Activated CD8-positive, alpha-beta memory T cell treated with anti-CD3 and anti-CD28 coated beads for 1 hour (primary cell): ENCODE measurements around the gene OR14A2.
"Not testable (repeated sequence)": the region's sequence is repeated elsewhere in the genome, so short reads cannot be mapped to it uniquely, and the experiment has no call there.

ENCODE experiments used
- DNase-seq, 2 donors: peaks; one replicate each; pipeline ENCODE4 v3.0.0-alpha.2; 2020; ENCODE audit warnings: low read depth in 1 of 2; ENCODE audit errors: extremely low read depth in 1 of 2

OR14A2 gene

DNA sequence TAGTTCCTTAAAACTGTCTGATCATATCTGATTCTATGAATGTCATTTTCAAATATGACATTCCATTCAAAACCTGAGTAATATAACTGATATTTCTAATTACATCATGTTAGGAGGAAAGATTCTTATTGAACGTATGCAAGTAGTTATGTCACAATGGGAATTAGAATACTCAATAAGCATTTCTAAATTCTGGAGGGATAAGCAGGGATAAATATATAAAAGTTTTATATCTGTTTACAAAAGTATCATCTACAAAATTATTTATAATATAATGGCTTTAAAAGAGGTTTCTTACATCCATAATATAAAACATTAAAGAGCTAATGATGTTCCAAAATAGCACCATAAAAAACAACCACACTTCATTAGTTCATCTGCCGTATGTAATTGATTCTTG lies at the start of gene OR14A2:
Gene OR14A2, minus strand, starts transcription at position 101 of the 400 bp plus-strand sequence.
- no peak for DNase-seq

DNA sequence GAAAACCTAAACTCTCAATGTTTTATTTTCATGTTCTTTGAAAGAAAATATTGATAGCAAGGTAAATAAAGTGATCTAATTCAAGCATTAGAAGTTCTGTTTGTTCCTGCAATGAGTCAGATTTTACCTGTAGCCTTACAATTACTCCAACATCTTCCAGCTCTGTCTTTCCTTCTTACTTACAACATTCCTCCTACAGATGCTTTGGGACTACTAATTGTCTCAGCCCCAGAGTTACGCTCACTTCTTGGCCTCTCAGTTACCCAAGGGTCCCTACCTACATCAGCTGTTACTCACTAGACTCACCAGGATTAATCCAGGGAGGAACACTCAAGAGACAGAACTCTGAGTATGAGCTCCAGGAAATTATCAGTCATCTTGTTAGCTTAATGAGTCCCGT lies 49.6 kb upstream of the OR14A2 start:
- no peak for DNase-seq

DNA sequence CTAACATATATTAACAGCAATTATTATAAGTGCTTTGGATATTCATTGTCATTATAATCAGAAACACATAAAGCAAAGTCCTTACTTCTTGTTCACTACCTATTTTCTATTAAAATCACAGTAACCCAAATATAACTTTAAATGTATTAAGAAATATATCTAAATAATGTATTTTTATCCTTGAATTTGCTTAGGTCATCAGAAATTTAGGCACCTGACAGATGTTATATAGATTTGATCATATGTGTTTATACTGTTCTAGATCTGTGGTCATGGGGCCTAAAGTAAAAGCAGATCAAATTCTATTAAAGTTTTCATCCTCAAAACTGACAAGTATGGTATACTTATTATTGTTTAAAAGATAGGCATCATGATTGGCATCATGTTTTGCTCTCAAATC lies 21.7 kb upstream of the OR14A2 start:
- DNase-seq, result no peak

DNA sequence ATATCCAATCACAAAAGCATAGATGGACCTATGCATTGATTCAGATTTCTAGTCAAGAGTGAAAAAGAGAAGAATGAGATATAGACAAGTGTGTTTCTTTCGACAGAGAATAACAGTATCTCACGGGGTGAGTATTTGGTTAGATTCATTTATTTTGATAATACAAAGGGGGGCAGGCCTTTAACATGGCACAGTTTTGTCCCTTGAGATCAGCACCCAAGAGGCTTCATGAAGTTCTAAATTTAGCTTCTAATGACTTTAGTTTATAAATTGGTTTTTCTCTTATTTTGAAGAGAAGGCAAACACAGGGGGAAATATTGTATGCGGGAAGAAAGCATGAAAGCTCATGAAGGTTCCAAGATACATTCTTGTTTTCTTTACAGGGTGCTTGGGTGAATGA lies 12.5 kb upstream of the OR14A2 start, which contains the start of gene OR1C1:
Gene OR1C1, minus strand, starts transcription at position 101 of the 400 bp plus-strand sequence. CDS start 2,150 bp downstream, outside the sequence.
- no peak for DNase-seq

DNA sequence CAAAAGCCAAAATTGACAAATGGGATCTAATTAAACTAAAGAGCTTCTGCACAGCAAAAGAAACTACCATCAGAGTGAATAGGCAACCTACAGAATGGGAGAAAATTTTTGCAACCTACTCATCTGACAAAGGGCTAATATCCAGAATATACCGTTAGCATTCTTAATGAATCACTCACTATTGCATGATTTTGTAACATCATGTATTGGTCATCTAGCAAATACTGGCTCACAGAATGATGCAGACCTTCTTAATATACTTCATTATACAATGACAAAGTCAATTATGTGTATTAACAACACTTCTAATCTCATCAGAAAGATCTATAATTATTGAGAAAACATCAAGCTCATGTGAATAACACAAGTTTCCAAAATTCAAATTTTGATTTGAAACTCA lies 6.4 kb upstream of the OR14A2 start:
- DNase-seq, result not testable (repeated sequence)

DNA sequence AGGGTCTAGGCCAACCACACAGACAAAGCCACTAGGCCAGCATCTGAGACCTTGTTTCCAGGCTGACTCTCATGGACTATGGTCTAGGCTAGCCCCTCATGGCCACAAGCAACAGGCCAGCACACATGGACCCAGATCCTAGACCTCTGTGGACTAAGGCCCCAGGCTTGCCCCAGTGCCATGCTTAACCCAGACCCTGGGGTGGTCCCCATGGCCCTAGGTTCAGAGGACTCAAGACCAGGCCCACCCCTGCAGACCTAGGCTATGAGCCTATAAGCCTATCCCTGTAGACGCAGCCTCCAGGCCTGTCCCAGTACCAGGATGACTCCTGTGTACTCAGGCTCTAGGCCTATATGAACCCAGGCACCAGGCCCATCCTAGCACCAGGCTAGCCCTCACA lies 1.9 kb upstream of the OR14A2 start:
- DNase-seq, result no peak

DNA sequence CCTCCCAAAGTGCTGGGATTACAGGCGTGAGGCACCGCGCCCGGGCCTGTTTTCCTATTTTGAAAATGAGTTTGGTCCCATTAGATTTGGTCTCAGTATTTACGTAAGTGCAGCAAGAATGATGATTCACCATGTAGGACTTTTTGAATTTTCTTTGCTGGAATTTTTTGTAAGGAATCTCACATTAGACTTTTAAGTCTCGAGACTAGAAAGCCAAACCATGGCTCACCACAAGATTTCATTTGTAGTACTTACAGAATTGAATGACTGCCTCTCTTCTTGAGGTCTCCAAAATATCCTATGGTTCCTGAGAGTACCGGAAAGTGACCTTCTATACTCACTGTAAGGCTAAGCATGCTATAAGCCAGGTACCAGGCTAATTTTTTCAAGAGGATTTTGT lies 325 bp downstream of the OR14A2 start:
- no peak for DNase-seq

DNA sequence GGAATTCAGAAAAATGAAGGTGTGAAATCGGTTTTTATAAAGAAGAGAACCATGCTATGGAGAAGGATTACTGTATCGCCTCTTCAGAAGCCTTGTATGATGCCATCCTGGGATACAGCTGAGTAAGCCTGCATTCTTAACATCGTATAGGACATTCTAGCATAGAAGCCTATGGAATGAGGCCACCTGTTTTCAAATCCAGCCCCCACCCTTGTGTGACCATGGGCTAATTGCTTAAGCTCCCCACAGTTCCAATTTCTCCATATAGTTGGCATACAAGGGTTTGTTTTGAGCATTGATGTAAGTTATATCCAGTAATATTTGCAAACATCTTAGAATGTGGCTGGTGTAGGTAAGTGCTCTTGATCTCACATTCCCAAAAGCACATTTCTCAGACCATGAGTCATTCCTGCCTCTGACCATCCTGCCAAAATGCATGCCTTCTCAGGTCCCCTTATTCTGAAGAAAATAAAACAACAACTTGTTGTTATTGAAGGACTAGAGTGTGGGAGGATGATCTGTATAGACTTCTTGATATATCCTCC lies 1.5 kb downstream of the OR14A2 start:
- no peak for DNase-seq

DNA sequence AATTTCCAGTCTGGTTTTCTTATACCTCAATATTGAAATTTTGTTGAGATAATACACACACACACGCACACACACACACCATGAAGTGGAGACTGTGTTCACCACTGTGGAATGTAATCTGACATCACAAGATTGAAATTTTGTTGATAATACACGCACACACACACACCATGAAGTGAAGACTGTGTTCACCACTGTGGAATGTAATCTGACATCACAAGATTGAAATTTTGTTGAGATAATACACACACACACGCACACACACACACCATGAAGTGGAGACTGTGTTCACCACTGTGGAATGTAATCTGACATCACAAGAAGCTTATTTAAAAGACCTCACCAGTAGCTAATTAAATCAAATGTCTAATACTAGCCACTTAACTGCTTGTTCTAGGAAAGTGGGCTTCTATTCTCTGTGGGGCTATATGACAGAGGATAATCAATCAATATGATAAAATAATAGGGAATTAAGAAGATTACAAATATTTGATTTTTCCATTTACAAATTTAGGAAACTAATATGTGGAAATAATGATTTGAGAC lies 5.7 kb downstream of the OR14A2 start:
- not testable (repeated sequence) for DNase-seq

DNA sequence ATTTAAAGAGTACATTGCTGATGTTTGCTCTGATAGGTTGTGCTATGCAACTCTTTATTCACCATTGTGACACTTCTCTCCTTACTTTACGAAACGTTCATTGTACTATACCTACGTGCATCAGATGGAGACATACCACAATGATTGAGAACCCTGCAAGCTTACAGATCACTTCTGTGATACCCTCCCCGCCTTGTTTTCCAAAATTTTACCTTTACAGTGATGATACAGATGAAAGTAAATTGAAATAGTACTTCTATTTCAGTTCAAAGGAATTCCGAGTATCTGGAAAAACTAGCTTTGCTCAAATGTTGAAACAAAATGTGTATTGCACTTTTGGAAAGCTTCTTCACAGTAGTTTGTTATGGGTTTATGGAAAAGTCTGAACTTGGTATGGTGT lies 6.2 kb downstream of the OR14A2 start:
- no peak for DNase-seq

DNA sequence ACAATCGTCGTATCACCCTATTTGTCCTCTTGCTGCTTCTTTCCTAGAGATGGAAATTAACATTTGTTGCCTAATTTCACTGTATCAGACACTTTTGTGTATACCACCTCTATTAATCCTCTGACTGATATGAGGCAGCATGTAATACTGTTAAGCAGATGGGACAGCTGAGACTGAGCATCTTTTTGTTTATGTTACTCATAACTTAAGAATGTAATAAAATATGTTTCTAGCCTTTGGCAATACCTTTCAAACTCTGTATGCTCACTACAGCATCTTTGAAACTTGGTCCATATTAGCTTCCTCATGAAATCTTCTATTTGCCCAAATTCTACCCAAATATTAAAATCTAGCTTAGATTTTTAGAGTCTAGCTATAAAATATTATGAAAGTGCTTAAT lies 7.2 kb downstream of the OR14A2 start:
- no peak for DNase-seq

DNA sequence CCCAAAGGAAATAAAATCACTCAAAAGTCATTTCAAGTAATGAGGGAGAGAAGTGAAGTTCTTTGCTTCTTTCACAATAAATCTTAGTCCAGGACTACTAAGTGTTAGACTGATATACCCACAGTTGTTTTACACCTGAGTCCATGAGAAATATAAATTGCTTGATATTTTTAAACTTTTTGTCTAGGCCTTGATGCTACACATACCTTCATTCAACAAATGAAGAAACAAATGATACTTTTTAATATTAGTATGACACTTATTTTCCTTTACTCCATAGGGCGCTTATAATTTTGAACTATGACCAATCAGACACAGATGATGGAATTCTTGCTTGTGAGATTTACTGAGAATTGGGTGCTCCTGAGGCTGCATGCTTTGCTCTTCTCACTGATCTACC lies 9.6 kb downstream of the OR14A2 start, which contains the start of gene OR14K1:
Gene OR14K1, plus strand, starts transcription at position 301 of the 400 bp plus-strand sequence. Its CDS starts 0 bp downstream, at position 301.
- DNase-seq, result no peak

DNA sequence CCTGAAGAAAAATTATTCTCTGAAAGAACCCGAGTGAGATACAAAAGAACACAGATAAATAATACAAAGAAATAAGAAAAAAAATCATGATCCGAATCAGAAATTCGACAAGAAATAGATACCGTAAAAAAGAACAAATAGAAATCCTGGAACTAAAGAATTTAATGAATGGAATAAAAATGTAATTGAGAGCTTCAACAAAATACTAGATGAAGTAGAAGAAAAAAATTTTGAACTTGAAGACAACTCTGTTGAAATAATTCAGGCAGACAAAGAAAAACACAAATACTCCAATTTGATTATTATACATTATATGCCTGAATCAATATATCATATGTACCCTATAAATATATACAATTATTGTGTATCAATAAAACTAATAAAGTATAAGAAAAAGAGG lies 26.7 kb downstream of the OR14A2 start:
- no peak for DNase-seq

DNA sequence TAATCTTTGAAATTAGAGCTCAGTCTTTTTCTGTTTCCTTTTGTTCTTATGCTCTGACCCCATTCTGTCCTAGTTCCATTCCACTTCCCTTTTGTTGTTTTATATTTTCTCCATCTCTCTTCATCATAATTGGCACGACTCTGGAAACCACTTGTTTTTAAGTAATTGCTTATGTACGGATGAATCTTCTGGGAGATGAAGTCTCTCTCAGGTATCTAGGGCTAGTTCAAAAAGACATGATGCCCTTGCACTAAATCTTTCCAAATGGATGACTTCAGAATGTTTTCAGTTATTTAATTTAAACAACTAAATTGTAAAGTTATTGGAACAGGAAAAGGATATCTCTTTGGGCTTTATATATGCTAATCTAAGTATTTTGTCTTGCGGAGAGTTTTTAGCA lies 31.4 kb downstream of the OR14A2 start, which contains the start of gene OR6F1:
Gene OR6F1, minus strand, starts transcription at position 101 of the 400 bp plus-strand sequence. CDS start 3,891 bp downstream, outside the sequence.
- no peak for DNase-seq

DNA sequence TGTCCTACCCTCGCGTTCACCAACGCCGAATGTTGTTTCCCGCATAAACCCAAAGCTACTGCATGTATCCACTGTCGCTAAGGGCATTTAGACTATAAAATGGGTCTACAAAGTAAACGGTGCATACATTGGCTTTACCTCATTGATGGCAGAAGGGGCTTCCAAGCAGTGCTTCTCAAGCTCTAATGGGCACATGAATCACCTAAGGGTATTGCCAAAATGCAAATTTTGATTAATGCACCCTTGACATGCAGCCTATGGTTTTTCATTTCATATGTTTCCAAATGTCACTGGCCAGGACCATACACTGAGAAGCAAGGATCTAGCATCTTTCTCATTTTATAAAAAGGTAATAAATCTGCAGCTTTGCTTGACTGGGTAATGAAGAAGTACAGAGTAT lies 34.2 kb downstream of the OR14A2 start:
- no peak for DNase-seq

DNA sequence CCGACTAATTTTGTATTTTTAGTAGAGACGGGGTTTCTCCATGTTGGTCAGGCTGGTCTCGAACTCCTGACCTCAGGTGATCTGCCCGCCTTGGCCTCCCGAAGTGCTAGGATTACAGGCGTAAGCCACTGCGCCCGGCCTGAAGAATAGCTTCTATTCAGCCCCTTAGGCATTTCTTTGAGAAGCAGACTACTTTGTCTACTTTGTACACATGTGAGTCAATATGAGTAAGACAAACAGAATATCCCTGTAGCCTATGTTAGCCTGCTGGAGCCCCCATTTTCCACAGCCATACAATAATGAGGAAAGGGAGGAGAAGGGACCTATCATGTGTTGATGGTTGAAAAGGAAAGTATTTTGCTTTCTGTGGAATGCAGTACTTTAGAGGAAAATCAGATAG lies 37.3 kb downstream of the OR14A2 start:
- DNase-seq, result not testable (repeated sequence)

DNA sequence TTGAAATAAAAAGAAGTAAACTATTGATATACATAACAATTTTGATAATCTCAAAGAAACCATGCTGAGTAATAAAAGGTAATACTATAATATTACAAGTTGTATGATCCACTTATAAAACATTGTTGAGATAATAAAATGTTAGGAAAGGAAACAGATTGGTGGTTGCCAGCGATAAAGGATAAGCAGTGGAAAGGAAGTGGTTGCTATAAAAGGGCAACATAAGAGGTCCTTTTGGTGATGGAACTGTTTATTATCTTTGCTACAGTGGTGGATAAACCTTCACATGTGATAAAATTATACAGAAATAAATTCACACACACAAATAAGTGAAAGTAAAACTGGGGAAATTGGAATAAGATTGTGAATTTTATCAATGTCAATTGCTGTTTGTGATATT lies 46.6 kb downstream of the OR14A2 start:
- DNase-seq, result no peak

DNA sequence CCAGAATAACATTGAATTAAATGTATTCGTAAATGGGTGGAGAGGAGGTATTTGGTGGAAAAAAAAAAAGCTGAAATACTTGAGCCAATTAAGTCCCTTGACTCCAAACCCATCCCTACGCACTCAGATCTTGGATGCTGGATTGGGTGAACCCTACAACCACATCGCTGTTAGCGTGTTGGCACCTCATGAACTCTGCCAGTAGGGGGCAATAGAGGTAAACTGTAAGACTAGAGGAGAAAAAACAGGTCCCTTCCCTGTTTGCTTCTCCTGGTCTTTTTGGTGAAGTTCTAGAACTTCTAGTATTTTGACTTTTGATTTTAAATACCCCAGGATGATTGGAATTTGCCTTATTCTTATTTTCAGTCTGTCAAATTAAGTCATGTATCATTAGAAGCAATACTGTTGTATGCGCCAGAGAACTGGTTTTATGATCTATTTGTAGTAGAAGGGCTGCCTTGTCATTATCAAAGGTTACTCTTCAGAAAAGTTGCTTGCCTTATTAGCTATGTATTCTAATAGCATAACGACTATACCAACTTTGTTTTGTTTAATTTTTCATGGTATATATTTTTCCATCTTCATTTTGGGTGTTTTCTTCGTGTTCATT lies 66.5 kb downstream of the OR14A2 start:
- DNase-seq, result no peak

DNA sequence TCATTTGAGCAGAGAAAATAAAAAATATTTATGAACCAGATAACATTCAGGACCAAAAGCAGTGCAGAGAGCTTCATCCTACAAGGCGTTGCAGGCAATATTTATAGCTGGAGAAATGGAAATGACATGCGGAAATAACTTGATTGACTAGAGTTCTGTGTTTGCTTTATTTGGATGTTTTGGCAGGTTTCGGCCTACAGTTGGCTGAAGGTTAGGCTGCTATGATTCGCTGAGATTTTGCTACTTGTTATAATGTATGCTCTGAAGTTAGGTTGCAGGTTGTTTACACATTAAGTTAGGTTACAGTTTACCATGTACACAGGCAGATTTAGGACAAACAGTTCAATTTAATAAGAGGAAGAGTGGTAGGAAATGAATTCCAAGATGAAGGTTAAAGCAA lies 67.8 kb downstream of the OR14A2 start:
- DNase-seq, result no peak

DNA sequence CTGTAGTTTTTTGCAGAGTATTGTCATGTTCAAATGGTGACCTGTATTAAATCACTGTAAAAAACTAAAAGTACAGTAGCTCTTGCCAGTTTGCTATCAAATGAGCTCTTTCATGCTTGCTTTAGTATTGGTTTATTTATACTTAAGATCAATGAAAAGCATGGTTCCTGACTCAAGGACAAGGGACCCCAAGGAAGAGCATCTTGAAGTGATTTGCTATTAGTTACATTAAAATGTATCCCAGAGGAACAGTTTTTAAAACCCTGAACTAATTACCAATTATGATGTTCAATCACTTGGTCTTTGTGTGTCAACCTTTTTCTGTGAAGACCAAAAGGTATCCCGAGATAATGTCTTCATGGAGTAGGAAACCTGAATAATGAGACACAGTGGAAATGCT lies 68.3 kb downstream of the OR14A2 start, which contains the start of gene OR13G1:
Gene OR13G1, minus strand, starts transcription at position 101 of the 400 bp plus-strand sequence. CDS start 6,698 bp downstream, outside the sequence.
- DNase-seq, result no peak
